22Rv1 (cell line): ENCODE results near the gene CASK.

Source experiments
- CTCF ChIP-seq: fragments of 450-650 bp; IDR thresholded peaks from 2 replicates; pipeline ENCODE4 v1.5.1; 2017; ENCODE audit warnings: mild to moderate bottlenecking
- ZFX ChIP-seq: fragments of 450-650 bp; IDR thresholded peaks from 2 replicates; pipeline ENCODE4 v1.6.1; 2017; ENCODE audit warnings: antibody characterized with exemption, borderline replicate concordance

- TF ChIP-seq CTCF (no peak), ZFX (no peak)
These were observed 380.3 kb downstream of the CASK start for GRCh38 chrX:41543025-41543424.
